Measurements from ENCODE around the gene FXYD6.

The FXYD6 gene

DNA sequence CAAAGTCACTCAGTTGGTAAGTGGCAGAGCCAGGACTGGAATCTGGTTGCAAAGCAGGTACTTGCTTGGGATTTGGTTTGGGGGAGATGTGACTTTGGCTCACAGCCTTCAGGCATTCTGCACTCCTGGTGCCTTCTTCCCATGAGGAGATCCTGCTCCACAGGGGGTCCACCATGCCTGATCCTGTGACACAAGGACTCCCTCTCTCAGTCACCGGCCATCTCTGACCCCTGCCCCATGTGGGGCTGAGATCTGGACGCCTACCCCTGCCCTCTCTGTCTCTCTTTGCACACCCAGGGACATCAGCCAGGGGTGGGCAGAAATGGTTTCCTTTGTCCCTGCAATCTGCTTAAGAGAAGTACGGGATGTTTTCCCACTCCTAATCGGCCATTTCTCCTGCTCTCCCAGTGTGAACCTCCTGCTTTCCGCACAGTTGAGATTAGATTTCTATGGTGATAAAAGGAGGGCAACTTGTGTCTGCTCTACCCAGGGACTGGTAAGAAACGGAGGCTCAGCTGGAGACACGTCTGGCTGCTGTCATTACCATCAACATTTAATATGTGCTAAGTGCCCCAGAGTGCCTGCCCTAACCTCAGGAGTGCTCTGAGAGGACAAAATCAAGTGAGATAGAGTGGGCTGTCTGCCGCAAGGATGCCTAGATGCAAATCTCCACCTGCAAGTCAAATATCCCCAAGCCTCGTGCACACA lies 11.1 kb upstream of the FXYD6 start:
- DNase-seq = no peak
- no peaks in the 10 kb centered on the region for H3K79me2 ChIP-seq (ENCODE audit: low read length)
- no peak overlapping the region for H3K27ac ChIP-seq (ENCODE audit: low read length)
- H3K27me3 ChIP-seq (replicated peaks; ENCODE audit: insufficient read depth, low read length) = peaks cover 16% of the 10 kb centered on the region
- H3K9me3 ChIP-seq (replicated peaks; ENCODE audit: insufficient read depth, low read length) = no peaks in the 10 kb centered on the region
- no peaks in the 10 kb centered on the region for H4K20me1 ChIP-seq (ENCODE audit: insufficient read depth, low read length)
- no peaks in the 10 kb centered on the region for H3K4me1 ChIP-seq (ENCODE audit: low read length)
- no peaks in the 10 kb centered on the region for H3F3A ChIP-seq (ENCODE audit: insufficient read depth, low read length)
- no peak overlapping the region for H2AFZ ChIP-seq (ENCODE audit: low read length)
- H3K9ac ChIP-seq (ENCODE audit: low read length) = no peak overlapping the region
- no peak overlapping the region for H3K4me2 ChIP-seq (ENCODE audit: low read depth, low read length)
- TF ChIP-seq EZH2 (optimal IDR thresholded peaks at IDR 0.05; ENCODE audit: low read depth, low read length) = no peak
- H3K36me3 ChIP-seq (replicated peaks; ENCODE audit: insufficient read depth, low read length) = no peaks in the 10 kb centered on the region
- H3K9me2 ChIP-seq (replicated peaks; ENCODE audit: insufficient read depth, low read length) = no peaks in the 10 kb centered on the region
- H3K4me3 ChIP-seq (ENCODE audit: low read length) = no peak overlapping the region

DNA sequence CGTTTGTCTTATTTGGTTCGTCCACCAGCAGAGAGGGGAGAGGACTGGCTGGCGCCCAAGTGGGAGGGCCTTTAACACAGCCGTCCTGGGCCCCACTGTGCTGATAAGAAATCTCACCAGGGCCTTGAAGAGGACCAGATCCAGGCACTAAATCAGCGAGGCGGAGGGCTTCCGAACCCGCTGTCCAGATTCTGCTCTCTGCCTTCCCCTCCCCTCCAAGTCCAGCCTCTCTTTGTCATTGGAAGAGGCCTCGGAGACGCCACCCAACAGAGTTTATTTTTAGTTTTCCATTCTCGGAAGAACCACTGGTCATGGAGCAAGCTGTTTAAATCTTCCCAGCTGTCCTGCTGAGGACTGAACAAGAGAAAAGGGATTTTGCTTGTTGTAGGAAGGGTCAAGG lies 9.3 kb upstream of the FXYD6 start:
- Histone ChIP-seq H3F3A (ENCODE audit: insufficient read depth, low read length) (no peaks in the 10 kb centered on the region), H3K27ac (ENCODE audit: low read length) (no peak overlapping the region), H3K27me3 (replicated peaks; ENCODE audit: insufficient read depth, low read length) (peaks cover 32% of the 10 kb centered on the region), H3K4me1 (ENCODE audit: low read length) (no peaks in the 10 kb centered on the region), H3K9ac (ENCODE audit: low read length) (no peak overlapping the region), H3K4me2 (ENCODE audit: low read depth, low read length) (no peak overlapping the region), H3K4me3 (ENCODE audit: low read length) (no peak overlapping the region), H2AFZ (ENCODE audit: low read length) (no peak overlapping the region), H3K9me3 (replicated peaks; ENCODE audit: insufficient read depth, low read length) (no peaks in the 10 kb centered on the region), H3K36me3 (replicated peaks; ENCODE audit: insufficient read depth, low read length) (no peaks in the 10 kb centered on the region), H4K20me1 (ENCODE audit: insufficient read depth, low read length) (no peaks in the 10 kb centered on the region), H3K9me2 (replicated peaks; ENCODE audit: insufficient read depth, low read length) (no peaks in the 10 kb centered on the region), H3K79me2 (ENCODE audit: low read length) (no peaks in the 10 kb centered on the region)
- TF ChIP-seq EZH2phosphoT487 (IDR thresholded peaks at IDR 0.05; ENCODE audit: low read length) = no peak
- DNase-seq = no peak

DNA sequence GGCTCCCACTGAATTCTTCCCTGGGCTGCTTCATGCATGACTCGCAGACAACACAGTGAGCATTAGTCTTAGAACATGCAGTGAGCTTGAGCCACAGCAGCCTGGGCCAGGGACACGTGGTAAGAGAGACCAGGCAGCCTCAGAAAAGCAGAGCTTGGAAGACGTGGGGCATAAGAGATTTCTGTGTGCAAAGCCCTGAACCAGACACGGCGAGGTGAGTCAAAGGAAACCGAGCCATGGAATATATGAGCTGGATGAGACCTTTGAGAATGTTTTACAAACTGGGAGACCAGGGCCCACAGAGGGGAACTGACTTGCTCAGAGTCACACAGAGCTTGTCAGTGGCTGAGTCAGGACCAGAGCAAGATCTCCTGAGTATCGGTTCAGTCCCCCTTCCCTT lies 8.5 kb upstream of the FXYD6 start:
- Histone ChIP-seq H3K36me3 (replicated peaks; ENCODE audit: insufficient read depth, low read length) (no peaks in the 10 kb centered on the region), H3K4me1 (ENCODE audit: low read length) (no peaks in the 10 kb centered on the region), H3K27me3 (replicated peaks; ENCODE audit: insufficient read depth, low read length) (peaks cover 40% of the 10 kb centered on the region), H3K9me3 (replicated peaks; ENCODE audit: insufficient read depth, low read length) (no peaks in the 10 kb centered on the region), H3K79me2 (ENCODE audit: low read length) (no peaks in the 10 kb centered on the region), H3F3A (ENCODE audit: insufficient read depth, low read length) (no peaks in the 10 kb centered on the region), H3K9me2 (replicated peaks; ENCODE audit: insufficient read depth, low read length) (no peaks in the 10 kb centered on the region), H3K9ac (ENCODE audit: low read length) (no peak overlapping the region), H2AFZ (ENCODE audit: low read length) (no peak overlapping the region), H3K27ac (ENCODE audit: low read length) (no peak overlapping the region), H4K20me1 (ENCODE audit: insufficient read depth, low read length) (no peaks in the 10 kb centered on the region), H3K4me2 (ENCODE audit: low read depth, low read length) (no peak overlapping the region), H3K4me3 (ENCODE audit: low read length) (no peak overlapping the region)
- TF ChIP-seq EZH2phosphoT487 (IDR thresholded peaks at IDR 0.05; ENCODE audit: low read length) (no peak), EZH2 (optimal IDR thresholded peaks at IDR 0.05; ENCODE audit: low read depth, low read length) (no peak)
- TF ChIP-seq, protein P1, sequence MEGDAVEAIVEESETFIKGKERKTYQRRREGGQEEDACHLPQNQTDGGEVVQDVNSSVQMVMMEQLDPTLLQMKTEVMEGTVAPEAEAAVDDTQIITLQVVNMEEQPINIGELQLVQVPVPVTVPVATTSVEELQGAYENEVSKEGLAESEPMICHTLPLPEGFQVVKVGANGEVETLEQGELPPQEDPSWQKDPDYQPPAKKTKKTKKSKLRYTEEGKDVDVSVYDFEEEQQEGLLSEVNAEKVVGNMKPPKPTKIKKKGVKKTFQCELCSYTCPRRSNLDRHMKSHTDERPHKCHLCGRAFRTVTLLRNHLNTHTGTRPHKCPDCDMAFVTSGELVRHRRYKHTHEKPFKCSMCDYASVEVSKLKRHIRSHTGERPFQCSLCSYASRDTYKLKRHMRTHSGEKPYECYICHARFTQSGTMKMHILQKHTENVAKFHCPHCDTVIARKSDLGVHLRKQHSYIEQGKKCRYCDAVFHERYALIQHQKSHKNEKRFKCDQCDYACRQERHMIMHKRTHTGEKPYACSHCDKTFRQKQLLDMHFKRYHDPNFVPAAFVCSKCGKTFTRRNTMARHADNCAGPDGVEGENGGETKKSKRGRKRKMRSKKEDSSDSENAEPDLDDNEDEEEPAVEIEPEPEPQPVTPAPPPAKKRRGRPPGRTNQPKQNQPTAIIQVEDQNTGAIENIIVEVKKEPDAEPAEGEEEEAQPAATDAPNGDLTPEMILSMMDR (IDR thresholded peaks at IDR 0.05; ENCODE audit: low read length) = no peak
- no peak for DNase-seq

DNA sequence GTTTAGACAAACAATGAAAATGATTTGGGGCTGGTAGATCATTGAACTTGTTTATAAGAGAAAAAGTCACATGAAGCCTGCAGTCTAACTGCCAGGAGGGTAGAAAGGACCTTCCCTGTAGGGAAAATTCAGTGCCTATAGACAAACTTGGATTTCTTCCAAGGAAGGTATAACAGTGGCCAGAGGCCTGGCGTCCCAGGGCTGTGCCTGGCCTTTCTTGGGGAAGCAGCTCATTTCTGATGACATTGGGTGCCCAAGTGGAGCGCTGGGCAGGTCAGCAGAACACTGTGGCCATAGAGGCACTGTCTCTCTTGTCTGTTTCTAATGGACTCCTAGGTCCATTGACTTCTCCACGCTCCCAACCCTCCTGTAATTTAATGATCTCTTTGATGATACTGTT lies 6.6 kb upstream of the FXYD6 start:
- Histone ChIP-seq H2AFZ (ENCODE audit: low read length) (no peak overlapping the region), H3K4me1 (ENCODE audit: low read length) (no peaks in the 10 kb centered on the region), H3K27ac (ENCODE audit: low read length) (no peak overlapping the region), H3K4me3 (ENCODE audit: low read length) (no peak overlapping the region), H3K79me2 (ENCODE audit: low read length) (no peaks in the 10 kb centered on the region), H3K9me3 (replicated peaks; ENCODE audit: insufficient read depth, low read length) (no peaks in the 10 kb centered on the region), H3K27me3 (replicated peaks; ENCODE audit: insufficient read depth, low read length) (peaks cover 59% of the 10 kb centered on the region), H3K9ac (ENCODE audit: low read length) (no peak overlapping the region), H3K36me3 (replicated peaks; ENCODE audit: insufficient read depth, low read length) (no peaks in the 10 kb centered on the region), H3K9me2 (replicated peaks; ENCODE audit: insufficient read depth, low read length) (no peaks in the 10 kb centered on the region), H3F3A (ENCODE audit: insufficient read depth, low read length) (no peaks in the 10 kb centered on the region), H4K20me1 (ENCODE audit: insufficient read depth, low read length) (no peaks in the 10 kb centered on the region), H3K4me2 (ENCODE audit: low read depth, low read length) (no peak overlapping the region)
- no peak for DNase-seq
- TF ChIP-seq EZH2 (optimal IDR thresholded peaks at IDR 0.05; ENCODE audit: low read depth, low read length) = no peak
- TF ChIP-seq EZH2phosphoT487 (IDR thresholded peaks at IDR 0.05; ENCODE audit: low read length) = no peak
- TF ChIP-seq, protein P1 (IDR thresholded peaks at IDR 0.05; ENCODE audit: low read length) = no peak
